Neural progenitor cell (in vitro differentiated cells): Measurements from ENCODE around the gene RCSD1. TPM values are rescaled to one million over a fixed set of nuclear protein-coding genes. Genes with fewer than 3 reads are reported as not detected.

Experiments used
- DNase-seq: peaks from one replicate; pipeline ENCODE4 v3.0.0-alpha.2; 2016; ENCODE audit warnings: low spot score
- H2AFZ ChIP-seq: fragments of 200-600 bp; sonication (generic); replicated peaks from 2 replicates; pipeline ENCODE4 v1.6.1; 2016; ENCODE audit warnings: antibody characterized with exemption
- H3F3A ChIP-seq: fragments of 200-600 bp; sonication (generic); 2 replicates; pipeline ENCODE4 v1.6.1; 2016; ENCODE audit warnings: antibody characterized with exemption, low read depth
- H3K27ac ChIP-seq: fragments of 200-600 bp; sonication (generic); 2 replicates; pipeline ENCODE4 v1.5.1; 2016; ENCODE audit warnings: mild to moderate bottlenecking
- H3K27me3 ChIP-seq: fragments of 200-600 bp; sonication (generic); 2 replicates; pipeline ENCODE4 v1.6.1; 2016; ENCODE audit warnings: mild to moderate bottlenecking, moderate library complexity
- H3K36me3 ChIP-seq: fragments of 200-600 bp; sonication (generic); 2 replicates; pipeline ENCODE4 v1.5.1; 2016
- H3K4me1 ChIP-seq: fragments of 200-600 bp; sonication (generic); 2 replicates; pipeline ENCODE4 v1.6.1; 2016; ENCODE audit warnings: mixed run types
- H3K4me2 ChIP-seq: fragments of 200-600 bp; sonication (generic); 2 replicates; pipeline ENCODE4 v1.6.1; 2016
- H3K4me3 ChIP-seq: fragments of 200-600 bp; sonication (generic); 2 replicates; pipeline ENCODE4 v1.5.1; 2016
- H3K79me2 ChIP-seq: fragments of 200-600 bp; sonication (generic); 2 replicates; pipeline ENCODE4 v1.6.1; 2016; ENCODE audit warnings: low read depth
- H3K9ac ChIP-seq: fragments of 200-600 bp; sonication (generic); 2 replicates; pipeline ENCODE4 v1.6.1; 2016
- H3K9me3 ChIP-seq: fragments of 200-600 bp; sonication (generic); 2 replicates; pipeline ENCODE4 v1.5.1; 2016; ENCODE audit warnings: low read depth
- H4K20me1 ChIP-seq: fragments of 200-600 bp; sonication (generic); 2 replicates; pipeline ENCODE4 v1.6.1; 2016; ENCODE audit warnings: low read depth
- H3K27ac Mint-ChIP-seq: 3 replicates; pipeline ENCODE4 v1.8.0; 2021; ENCODE audit warnings: mixed read lengths
- H3K27me3 Mint-ChIP-seq: 2 replicates; pipeline ENCODE4 v1.8.0; 2022; ENCODE audit warnings: low read depth, mild to moderate bottlenecking, inconsistent platforms, moderate library complexity, mixed read lengths; ENCODE audit not compliant: insufficient read depth
- H3K36me3 Mint-ChIP-seq: 3 replicates; pipeline ENCODE4 v1.8.0; 2021; ENCODE audit warnings: mixed read lengths
- H3K4me1 Mint-ChIP-seq: 3 replicates; pipeline ENCODE4 v1.8.0; 2021; ENCODE audit warnings: mixed read lengths
- H3K4me3 Mint-ChIP-seq: 3 replicates; pipeline ENCODE4 v1.8.0; 2021; ENCODE audit warnings: mild to moderate bottlenecking, moderate library complexity, mixed read lengths
- H3K9me3 Mint-ChIP-seq: 3 replicates; pipeline ENCODE4 v1.8.0; 2020; ENCODE audit warnings: mixed read lengths
- EZH2 ChIP-seq: fragments of 200-600 bp; sonication (generic); IDR thresholded peaks from 2 replicates; pipeline ENCODE4 v1.6.1; 2017; ENCODE audit warnings: antibody characterized with exemption, mild to moderate bottlenecking, moderate library complexity
- EZH2phosphoT487 ChIP-seq: fragments of 200-600 bp; sonication (generic); IDR thresholded peaks from 2 replicates; pipeline ENCODE4 v1.6.1; 2017; ENCODE audit warnings: antibody characterized with exemption
- total RNA-seq: library from RNA; depleted of rRNA; stranded (reverse); fragments of >200 nt; gene quantifications from 2 replicates; pipeline ENCODE4 v1.2.3, GENCODE V29; 2015; ENCODE audit warnings: low replicate concordance
- TF ChIP-seq, protein P1 (sequence below): fragments of 200-600 bp; sonication (generic); IDR thresholded peaks from 2 replicates; pipeline ENCODE4 v1.5.1; 2017; ENCODE audit warnings: antibody characterized with exemption, mild to moderate bottlenecking

Gene RCSD1
- total RNA-seq, 1 donor from 2014 or later: 0.06 TPM

DNA sequence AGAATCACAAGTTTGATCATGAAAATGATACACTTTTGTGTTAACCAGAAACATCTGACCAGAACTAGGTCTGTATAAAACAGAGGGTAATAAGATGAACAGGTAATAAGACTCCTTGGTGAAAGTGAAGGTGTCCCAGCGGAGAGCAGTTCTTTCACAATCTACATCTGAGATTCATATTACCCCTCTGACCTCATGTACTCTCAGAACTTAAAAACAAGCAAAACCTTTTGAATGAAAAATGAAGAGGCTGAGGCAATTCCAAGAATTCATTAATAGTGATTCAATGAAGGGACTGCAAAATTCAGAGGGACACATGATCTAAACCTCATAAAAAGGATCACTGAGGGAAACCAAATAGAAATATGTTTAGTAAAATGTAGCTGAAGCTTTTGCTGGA is 80.8 kb downstream of the RCSD1 start:
- TF ChIP-seq, protein P1, sequence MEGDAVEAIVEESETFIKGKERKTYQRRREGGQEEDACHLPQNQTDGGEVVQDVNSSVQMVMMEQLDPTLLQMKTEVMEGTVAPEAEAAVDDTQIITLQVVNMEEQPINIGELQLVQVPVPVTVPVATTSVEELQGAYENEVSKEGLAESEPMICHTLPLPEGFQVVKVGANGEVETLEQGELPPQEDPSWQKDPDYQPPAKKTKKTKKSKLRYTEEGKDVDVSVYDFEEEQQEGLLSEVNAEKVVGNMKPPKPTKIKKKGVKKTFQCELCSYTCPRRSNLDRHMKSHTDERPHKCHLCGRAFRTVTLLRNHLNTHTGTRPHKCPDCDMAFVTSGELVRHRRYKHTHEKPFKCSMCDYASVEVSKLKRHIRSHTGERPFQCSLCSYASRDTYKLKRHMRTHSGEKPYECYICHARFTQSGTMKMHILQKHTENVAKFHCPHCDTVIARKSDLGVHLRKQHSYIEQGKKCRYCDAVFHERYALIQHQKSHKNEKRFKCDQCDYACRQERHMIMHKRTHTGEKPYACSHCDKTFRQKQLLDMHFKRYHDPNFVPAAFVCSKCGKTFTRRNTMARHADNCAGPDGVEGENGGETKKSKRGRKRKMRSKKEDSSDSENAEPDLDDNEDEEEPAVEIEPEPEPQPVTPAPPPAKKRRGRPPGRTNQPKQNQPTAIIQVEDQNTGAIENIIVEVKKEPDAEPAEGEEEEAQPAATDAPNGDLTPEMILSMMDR: no peak
- TF ChIP-seq EZH2 (no peak), EZH2phosphoT487 (no peak)
- Histone ChIP-seq H3K9ac (no peak overlapping the region), H3K4me1 (peaks cover 33% of the 10 kb centered on the region), H3K36me3 (no peaks in the 10 kb centered on the region), H4K20me1 (no peaks in the 10 kb centered on the region), H3F3A (peaks cover 51% of the 10 kb centered on the region), H3K27ac (no peak overlapping the region), H2AFZ (no peak overlapping the region), H3K4me3 (no peak overlapping the region), H3K9me3 (no peaks in the 10 kb centered on the region), H3K4me2 (no peak overlapping the region), H3K27me3 (peaks cover 17% of the 10 kb centered on the region), H3K79me2 (no peaks in the 10 kb centered on the region)
- Mint-ChIP-seq H3K9me3 (peaks cover 8% of the 10 kb centered on the region), H3K4me3 (no peak overlapping the region), H3K27me3 (peaks cover 32% of the 10 kb centered on the region), H3K36me3 (peaks cover 6% of the 10 kb centered on the region), H3K4me1 (peaks cover 43% of the 10 kb centered on the region), H3K27ac (no peak overlapping the region)
- no peak for DNase-seq

- DNase-seq: no peak
- Histone ChIP-seq H3K9ac (no peak overlapping the region), H2AFZ (no peak overlapping the region), H3K27ac (no peak overlapping the region), H3F3A (peaks cover 41% of the 10 kb centered on the region), H4K20me1 (no peaks in the 10 kb centered on the region), H3K4me1 (peaks cover 24% of the 10 kb centered on the region), H3K27me3 (peaks cover 17% of the 10 kb centered on the region), H3K36me3 (no peaks in the 10 kb centered on the region), H3K9me3 (no peaks in the 10 kb centered on the region), H3K4me3 (no peak overlapping the region), H3K4me2 (no peak overlapping the region), H3K79me2 (no peaks in the 10 kb centered on the region)
- no peak overlapping the region for H3K27ac Mint-ChIP-seq
- peaks cover 34% of the 10 kb centered on the region for H3K4me1 Mint-ChIP-seq
- H3K36me3 Mint-ChIP-seq: peaks cover 6% of the 10 kb centered on the region
- peak overlapping the region; percentile 11 for H3K4me3 Mint-ChIP-seq
- H3K9me3 Mint-ChIP-seq: peaks cover 8% of the 10 kb centered on the region
- H3K27me3 Mint-ChIP-seq: peaks cover 33% of the 10 kb centered on the region
- TF ChIP-seq, protein P1: no peak
- TF ChIP-seq EZH2phosphoT487 (no peak), EZH2 (no peak)
Measured at GRCh38 chr1:167711797-167712196, 81.8 kb downstream of the RCSD1 start.

DNA sequence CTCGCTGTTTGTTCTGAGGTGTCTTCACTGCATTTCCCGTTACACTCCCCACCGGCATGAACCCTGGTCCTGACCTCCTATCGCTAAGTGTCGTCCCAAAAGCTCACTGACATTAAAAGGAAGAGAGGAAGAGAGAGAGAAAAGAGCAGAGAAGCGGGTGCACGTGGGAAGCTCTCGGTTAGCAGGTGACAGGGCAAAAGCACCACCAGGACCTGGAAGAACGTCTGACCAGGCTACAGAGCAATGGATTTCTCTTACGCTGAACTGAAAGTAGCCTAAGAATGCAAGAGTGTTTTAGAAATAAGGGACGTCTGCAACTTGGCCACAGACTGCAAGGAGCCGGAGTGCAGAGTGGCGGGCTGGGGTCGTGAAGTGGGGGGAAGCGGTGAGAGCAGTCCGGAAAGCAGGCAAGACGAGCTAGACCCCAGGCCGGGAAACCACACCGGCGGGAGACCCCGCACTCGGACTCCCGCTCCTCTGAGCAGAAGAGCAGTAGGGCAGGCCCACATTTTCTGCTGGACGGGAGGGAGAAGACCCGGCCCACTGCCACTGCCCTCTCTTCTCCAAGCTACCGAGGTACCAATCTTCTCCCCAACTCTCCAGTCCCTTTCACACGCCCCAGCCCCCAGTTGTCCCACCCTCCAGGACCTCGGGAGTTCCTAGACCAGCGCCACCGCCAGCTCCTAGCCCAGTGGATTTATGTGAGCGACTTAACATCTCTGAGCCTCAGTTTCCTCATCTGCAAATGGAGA is 83.5 kb downstream of the RCSD1 start:
- H2AFZ ChIP-seq: peak overlapping the region; percentile 97
- TF ChIP-seq, protein P1: no peak
- TF ChIP-seq EZH2phosphoT487 (no peak), EZH2 (no peak)
- Mint-ChIP-seq H3K4me1 (peaks cover 25% of the 10 kb centered on the region), H3K36me3 (peaks cover 6% of the 10 kb centered on the region), H3K27ac (peak overlapping the region; percentile 58), H3K9me3 (peaks cover 8% of the 10 kb centered on the region), H3K4me3 (peak overlapping the region; percentile 95), H3K27me3 (peaks cover 38% of the 10 kb centered on the region)
- DNase-seq: peak; percentile 53
- no peak overlapping the region for H3K27ac ChIP-seq
- H3K9ac ChIP-seq: no peak overlapping the region
- H3K4me3 ChIP-seq: peak overlapping the region; percentile 99
- peaks cover 16% of the 10 kb centered on the region for H3K4me1 ChIP-seq
- H3K79me2 ChIP-seq: no peaks in the 10 kb centered on the region
- peaks cover 24% of the 10 kb centered on the region for H3F3A ChIP-seq
- H3K4me2 ChIP-seq: peak overlapping the region; percentile 97
- H3K9me3 ChIP-seq: no peaks in the 10 kb centered on the region
- no peaks in the 10 kb centered on the region for H3K36me3 ChIP-seq
- peaks cover 17% of the 10 kb centered on the region for H3K27me3 ChIP-seq
- no peaks in the 10 kb centered on the region for H4K20me1 ChIP-seq
